GM18511 (cell line): Measurements from ENCODE around the gene ADM2.

Experiments used
- ATAC-seq: cut with Tn5 transposase; IDR thresholded peaks from one replicate; pipeline ENCODE4 v1.9.1; 2021; ENCODE audit warnings: mild to moderate bottlenecking, moderate library complexity; ENCODE audit not compliant: unreplicated experiment

Gene ADM2

GRCh38 chr22:50467341-50467740, 14.0 kb upstream of the ADM2 start:
- ATAC-seq, result no peak

- no peak for ATAC-seq
Measured at GRCh38 chr22:50467773-50468440, 13.4 kb upstream of the ADM2 start.

GRCh38 chr22:50468626-50469025, 12.7 kb upstream of the ADM2 start:
- no peak for ATAC-seq

- ATAC-seq, result peak; percentile 73
Measured at GRCh38 chr22:50469377-50470305, 11.7 kb upstream of the ADM2 start.

GRCh38 chr22:50470491-50470890, 10.9 kb upstream of the ADM2 start:
- no peak for ATAC-seq

GRCh38 chr22:50471197-50471847, 10.0 kb upstream of the ADM2 start:
- no peak for ATAC-seq

GRCh38 chr22:50471962-50472361, 9.4 kb upstream of the ADM2 start:
- no peak for ATAC-seq

- ATAC-seq, result no peak
Measured at GRCh38 chr22:50473088-50473487, 8.3 kb upstream of the ADM2 start.

- no peak for ATAC-seq
Measured at GRCh38 chr22:50473855-50474671, 7.3 kb upstream of the ADM2 start.

GRCh38 chr22:50474710-50475651, 6.4 kb upstream of the ADM2 start, which contains the start of gene SBF1:
Gene SBF1, minus strand, starts transcription at chr22:50475035. Its CDS starts 195 bp downstream, at chr22:50474840.
- peak; percentile 62 for ATAC-seq

GRCh38 chr22:50475652-50476002, 5.7 kb upstream of the ADM2 start:
- no peak for ATAC-seq

GRCh38 chr22:50476868-50477267, 4.5 kb upstream of the ADM2 start:
- no peak for ATAC-seq

- no peak for ATAC-seq
Measured at GRCh38 chr22:50477923-50478322, 3.4 kb upstream of the ADM2 start.

GRCh38 chr22:50479721-50480120, 1.6 kb upstream of the ADM2 start:
- no peak for ATAC-seq

- ATAC-seq, result no peak
Measured at GRCh38 chr22:50481045-50481439, 301 bp upstream of the ADM2 start.

GRCh38 chr22:50482107-50483074, 1.0 kb downstream of the ADM2 start:
- ATAC-seq, result no peak

- ATAC-seq, result no peak
Measured at GRCh38 chr22:50483106-50483505, 1.8 kb downstream of the ADM2 start.

- no peak for ATAC-seq
Measured at GRCh38 chr22:50483556-50483955, 2.2 kb downstream of the ADM2 start.
